Cortex of kidney (tissue), 1 donor: Measurements from ENCODE around the gene LY6G5B.

ENCODE experiments used
- DNase-seq: peaks from one replicate; lab custom pipeline; 2025; lab: John Stamatoyannopoulos, UW

Gene LY6G5B

DNA sequence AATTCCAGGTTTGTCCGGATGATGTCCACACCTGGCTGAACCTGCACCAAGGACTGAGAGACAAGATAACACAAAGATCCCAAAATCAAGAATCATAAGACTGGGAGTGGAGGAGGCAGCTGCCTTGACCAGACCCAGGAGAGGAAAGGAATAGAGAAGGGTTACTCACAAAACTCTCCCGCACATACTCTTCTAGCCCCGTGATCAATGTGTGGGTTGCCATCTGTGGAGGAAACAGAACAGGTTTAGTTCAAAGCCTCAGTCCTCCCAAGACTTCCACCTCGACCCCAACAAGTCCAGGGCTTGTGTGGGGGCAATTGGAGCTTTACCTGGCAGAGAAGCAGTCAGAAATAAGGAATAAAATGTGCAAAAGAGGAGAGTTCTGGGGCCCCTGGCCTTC is 28.4 kb upstream of the LY6G5B start:
- no peak for DNase-seq

- DNase-seq = no peak
These were observed 26.8 kb upstream of the LY6G5B start for GRCh38 chr6:31642798-31643570.

- no peak for DNase-seq
These were observed 25.8 kb upstream of the LY6G5B start for GRCh38 chr6:31643818-31644454.

GRCh38 chr6:31645325-31645724 is 24.5 kb upstream of the LY6G5B start:
- no peak for DNase-seq

DNA sequence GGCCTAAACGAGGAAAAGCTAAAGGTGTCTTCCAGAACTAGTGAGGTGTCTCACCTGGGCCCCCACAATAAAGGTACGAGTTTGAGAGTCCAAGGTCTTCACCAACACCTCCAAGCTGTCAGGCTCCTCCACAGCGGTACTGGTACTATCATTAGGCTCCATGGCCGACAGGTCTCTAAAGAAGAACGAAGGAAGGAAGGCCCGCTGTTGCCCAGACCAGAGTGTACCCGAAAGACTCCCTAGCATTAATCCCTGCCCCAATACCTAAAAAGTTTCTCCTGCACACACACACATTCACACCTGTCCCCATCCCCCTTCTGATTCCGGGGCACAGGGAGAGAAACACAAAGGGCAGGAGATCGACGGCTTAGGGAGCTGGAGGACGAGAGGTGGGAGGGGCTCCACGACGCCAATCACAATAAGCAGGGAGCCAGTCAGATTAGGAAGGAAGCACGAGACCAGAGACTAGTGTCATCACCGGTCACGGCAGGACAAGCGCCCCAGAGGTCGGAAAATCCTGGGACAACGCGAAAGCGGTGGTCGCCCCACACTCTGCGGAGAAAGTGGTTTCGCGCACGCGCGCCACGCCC is 18.1 kb upstream of the LY6G5B start:
- DNase-seq = no peak

DNA sequence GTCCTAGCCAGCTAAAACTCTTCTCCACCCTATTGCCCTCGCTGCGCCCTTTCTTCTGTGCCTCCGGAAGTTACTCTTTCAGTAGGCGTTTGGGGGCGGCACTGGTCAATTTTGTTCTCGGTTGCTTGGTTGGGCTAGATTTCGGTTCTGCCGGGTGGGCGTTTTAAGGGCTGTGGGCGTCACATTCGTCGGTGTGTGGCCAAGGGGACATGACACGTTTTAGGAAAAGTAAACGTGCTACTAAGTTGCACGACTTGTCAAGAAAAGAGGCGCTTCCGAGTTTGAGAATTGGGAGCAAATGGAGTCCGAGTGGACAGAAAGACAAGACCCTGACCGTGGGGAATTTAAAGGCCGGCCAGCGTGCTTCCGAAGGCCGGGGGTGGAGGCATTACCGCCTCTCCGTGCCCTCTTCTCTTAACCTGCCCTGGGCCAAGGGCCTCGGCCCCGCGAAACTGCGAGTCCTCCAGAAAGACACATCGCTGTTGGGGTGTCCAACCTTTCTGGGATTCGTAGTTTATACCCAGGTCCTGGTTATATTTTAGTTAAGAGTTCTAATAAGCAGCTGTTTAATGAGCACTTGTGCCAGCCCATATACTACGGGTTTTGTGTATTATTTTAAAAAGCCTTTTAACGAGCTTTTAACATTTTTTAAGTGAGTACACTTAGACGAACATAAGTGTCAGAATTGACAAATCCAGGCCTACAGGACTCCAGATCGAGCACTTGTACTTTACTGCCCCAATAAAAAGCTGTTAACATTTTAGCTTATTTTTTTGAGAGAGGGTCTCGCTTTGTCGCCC is 16.7 kb upstream of the LY6G5B start:
- no peak for DNase-seq

DNA sequence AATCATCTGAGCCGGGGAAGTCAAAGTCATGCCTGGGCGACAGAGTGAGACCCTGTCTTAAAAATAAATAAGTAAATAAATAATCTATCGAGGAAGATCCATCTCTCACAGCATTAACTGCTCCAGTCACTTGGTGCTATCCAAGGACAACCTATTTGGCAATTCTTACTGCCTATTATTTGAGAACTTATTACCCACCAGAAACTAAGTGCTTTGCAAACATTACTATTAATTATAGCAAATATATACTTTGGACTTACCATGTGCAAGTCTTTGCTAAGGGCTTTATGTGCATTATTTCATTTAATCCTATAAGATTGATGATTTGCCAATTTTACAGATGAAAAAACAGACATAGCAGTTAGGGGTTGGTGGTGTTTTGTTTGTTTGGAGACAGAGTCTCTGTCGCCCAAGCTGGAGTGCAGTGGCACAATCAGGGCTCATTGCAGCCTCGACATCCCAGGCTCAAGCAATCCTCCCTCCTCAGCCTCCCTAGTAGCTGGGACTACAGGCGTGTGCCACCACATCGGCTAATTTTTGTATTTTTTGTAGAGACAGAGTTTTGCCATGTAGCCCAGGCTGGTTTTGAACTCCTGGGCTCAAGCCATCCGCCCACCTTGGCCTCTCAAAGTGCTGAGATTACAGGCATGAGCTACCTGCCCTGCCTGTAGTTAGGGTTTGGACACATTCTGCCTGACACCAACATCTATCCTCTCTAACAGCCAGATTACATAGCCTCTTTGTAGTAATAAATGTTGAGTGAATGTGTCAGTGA is 15.0 kb upstream of the LY6G5B start:
- DNase-seq = no peak

- no peak for DNase-seq
These were observed 14.2 kb upstream of the LY6G5B start, which contains the start of gene APOM for GRCh38 chr6:31655349-31656237. APOM (plus strand) TSS chr6:31655894; CDS start chr6:31655967, 73 bp downstream.

GRCh38 chr6:31657406-31658157 is 12.2 kb upstream of the LY6G5B start:
- DNase-seq = no peak

GRCh38 chr6:31658158-31658688 is 11.6 kb upstream of the LY6G5B start:
- no peak for DNase-seq

DNA sequence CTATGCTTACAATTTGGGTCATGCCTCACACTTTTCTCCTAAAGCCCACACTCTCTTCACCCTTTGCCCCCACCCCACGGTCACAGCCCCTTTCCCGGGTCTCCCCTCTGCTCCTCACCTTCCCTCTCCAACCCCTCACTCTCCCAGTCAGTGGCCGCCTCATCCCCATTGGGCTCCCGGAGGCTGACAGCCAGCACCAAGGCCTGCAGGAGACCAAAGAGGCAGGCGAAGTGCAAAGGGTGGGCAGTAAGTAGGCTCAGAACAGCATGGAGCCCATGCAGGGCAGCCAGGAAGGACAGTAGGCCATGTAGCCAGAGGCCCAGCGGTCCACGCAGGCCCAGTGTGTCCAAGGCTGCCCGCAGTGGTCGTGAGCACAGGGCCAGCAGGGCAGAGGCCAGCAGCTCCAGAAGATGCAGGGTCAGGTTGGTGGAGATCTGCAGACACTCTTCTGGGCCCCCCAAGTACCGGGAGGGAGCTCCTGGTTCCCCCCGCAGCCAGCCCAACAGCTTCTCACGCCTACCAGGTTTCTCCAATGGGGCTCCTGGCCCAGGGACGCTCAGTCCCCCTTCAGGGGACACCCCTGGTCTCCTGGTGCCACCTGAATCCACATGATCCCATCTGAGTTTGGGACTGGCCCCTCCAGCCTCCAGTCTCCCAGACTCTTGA is 10.7 kb upstream of the LY6G5B start:
- DNase-seq = no peak

- DNase-seq = no peak
These were observed 10.0 kb upstream of the LY6G5B start for GRCh38 chr6:31659649-31660380.

GRCh38 chr6:31660381-31661261 is 9.2 kb upstream of the LY6G5B start, which contains the start of gene C6orf47:
C6orf47 (minus strand) TSS chr6:31660778; CDS start chr6:31659947, 831 bp downstream.
- no peak for DNase-seq

- no peak for DNase-seq
These were observed 8.3 kb upstream of the LY6G5B start for GRCh38 chr6:31661262-31662123.

- no peak for DNase-seq
These were observed 7.6 kb upstream of the LY6G5B start for GRCh38 chr6:31662124-31662723.
